Karpas-422 (cell line): ENCODE data around the gene ATP8A2. TPM values are rescaled to one million over a fixed set of nuclear protein-coding genes. Genes with fewer than 3 reads are reported as not detected.

Source experiments
- DNase-seq: peaks from one replicate; pipeline ENCODE4 v3.0.0-alpha.2; 2015
- H2AFZ ChIP-seq: fragments of 200-600 bp; sonication (generic); 2 replicates; pipeline ENCODE4 v1.6.1; 2014; ENCODE audit warnings: antibody characterized with exemption, low read length, mixed read lengths
- H3K27ac ChIP-seq: fragments of 200-600 bp; sonication (generic); 2 replicates; pipeline ENCODE4 v1.5.1; 2014; ENCODE audit warnings: mild to moderate bottlenecking, low read length, moderate library complexity
- H3K27me3 ChIP-seq: fragments of 200-600 bp; sonication (generic); 2 replicates; pipeline ENCODE4 v1.6.1; 2014; ENCODE audit warnings: low read length, mixed read lengths
- H3K36me3 ChIP-seq: fragments of 200-600 bp; sonication (generic); 2 replicates; pipeline ENCODE4 v1.6.1; 2014; ENCODE audit warnings: low read length, mixed read lengths; ENCODE audit not compliant: insufficient read depth
- H3K4me1 ChIP-seq: fragments of 200-600 bp; sonication (generic); 2 replicates; pipeline ENCODE4 v1.6.1; 2014; ENCODE audit warnings: mild to moderate bottlenecking, low read length, mixed read lengths
- H3K4me2 ChIP-seq: fragments of 200-600 bp; sonication (generic); 2 replicates; pipeline ENCODE4 v1.6.1; 2014; ENCODE audit warnings: low read length, low read depth, mild to moderate bottlenecking; ENCODE audit not compliant: poor library complexity, severe bottlenecking
- H3K4me3 ChIP-seq: fragments of 200-600 bp; sonication (generic); 2 replicates; pipeline ENCODE4 v1.5.1; 2014; ENCODE audit warnings: mild to moderate bottlenecking, antibody characterized with exemption, low read length, mixed read lengths
- H3K79me2 ChIP-seq: fragments of 200-600 bp; sonication (generic); 2 replicates; pipeline ENCODE4 v1.6.1; 2014; ENCODE audit warnings: mild to moderate bottlenecking, low read length, mixed read lengths
- H3K9ac ChIP-seq: fragments of 200-600 bp; sonication (generic); 2 replicates; pipeline ENCODE4 v1.6.0; 2014; ENCODE audit warnings: low read length
- H3K9me2 ChIP-seq: fragments of 200-600 bp; sonication (generic), shearing (Covaris generic); replicated peaks from 2 replicates; pipeline ENCODE4 v1.6.0; 2014; ENCODE audit warnings: mild to moderate bottlenecking, low read length, moderate library complexity; ENCODE audit not compliant: insufficient read depth
- H3K9me3 ChIP-seq: fragments of 300-700, 200-600 bp; sonication (generic); 2 replicates; pipeline ENCODE4 v1.6.1; 2014; ENCODE audit warnings: low read length, mixed read lengths
- H4K20me1 ChIP-seq: fragments of 200-600 bp; sonication (generic); 2 replicates; pipeline ENCODE4 v1.6.1; 2014; ENCODE audit warnings: mild to moderate bottlenecking, antibody characterized with exemption, low read length, low read depth; ENCODE audit not compliant: insufficient read depth
- total RNA-seq: library from RNA; depleted of rRNA; stranded (reverse); fragments of >200 nt; shearing (Covaris generic); gene quantifications from 2 replicates; pipeline ENCODE4 v1.2.3, GENCODE V29; 2014; ENCODE audit warnings: low replicate concordance

The ATP8A2 gene
- total RNA-seq, 1 experiment from 2014 or later, result not detected

- DNase-seq, result no peak
- no peaks in the 10 kb centered on the region for H3K9me3 ChIP-seq
These were observed 230.4 kb downstream of the ATP8A2 start for GRCh38 chr13:25602176-25602575.

GRCh38 chr13:25604106-25604505 is 232.3 kb downstream of the ATP8A2 start:
- Histone ChIP-seq H3K4me3 (no peak overlapping the region), H3K27ac (no peak overlapping the region), H3K27me3 (no peaks in the 10 kb centered on the region), H3K36me3 (no peaks in the 10 kb centered on the region), H3K9me3 (no peaks in the 10 kb centered on the region), H3K9ac (no peak overlapping the region), H3K4me1 (no peaks in the 10 kb centered on the region), H3K9me2 (no peaks in the 10 kb centered on the region), H2AFZ (no peak overlapping the region), H3K79me2 (no peaks in the 10 kb centered on the region), H3K4me2 (no peak overlapping the region), H4K20me1 (no peaks in the 10 kb centered on the region)
- DNase-seq, result no peak

More at GRCh38 chr13:25602176-25602575, 230.4 kb downstream of the ATP8A2 start:
- H3K4me1 ChIP-seq, result no peaks in the 10 kb centered on the region
- H3K4me3 ChIP-seq, result no peak overlapping the region
- H3K27ac ChIP-seq, result no peak overlapping the region
- H4K20me1 ChIP-seq, result no peaks in the 10 kb centered on the region
- H2AFZ ChIP-seq, result no peak overlapping the region
- H3K27me3 ChIP-seq, result no peaks in the 10 kb centered on the region
- H3K9me2 ChIP-seq, result no peaks in the 10 kb centered on the region
- no peak overlapping the region for H3K9ac ChIP-seq
- H3K36me3 ChIP-seq, result no peaks in the 10 kb centered on the region
- no peak overlapping the region for H3K4me2 ChIP-seq
- no peaks in the 10 kb centered on the region for H3K79me2 ChIP-seq

- Histone ChIP-seq H3K27me3 (no peaks in the 10 kb centered on the region), H2AFZ (no peak overlapping the region), H3K4me2 (no peak overlapping the region), H3K27ac (no peak overlapping the region), H3K9me2 (no peaks in the 10 kb centered on the region), H3K36me3 (no peaks in the 10 kb centered on the region), H3K9me3 (no peaks in the 10 kb centered on the region), H3K4me1 (no peaks in the 10 kb centered on the region), H3K79me2 (no peaks in the 10 kb centered on the region), H3K9ac (no peak overlapping the region), H3K4me3 (no peak overlapping the region), H4K20me1 (no peaks in the 10 kb centered on the region)
- no peak for DNase-seq
These were observed 235.3 kb downstream of the ATP8A2 start for GRCh38 chr13:25607096-25607495.

- Histone ChIP-seq H3K4me2 (no peak overlapping the region), H4K20me1 (no peaks in the 10 kb centered on the region), H2AFZ (no peak overlapping the region), H3K9me3 (no peaks in the 10 kb centered on the region), H3K27ac (no peak overlapping the region), H3K4me3 (no peak overlapping the region), H3K9me2 (no peaks in the 10 kb centered on the region), H3K27me3 (no peaks in the 10 kb centered on the region), H3K9ac (no peak overlapping the region), H3K36me3 (no peaks in the 10 kb centered on the region), H3K79me2 (no peaks in the 10 kb centered on the region), H3K4me1 (no peaks in the 10 kb centered on the region)
- no peak for DNase-seq
These were observed 236.4 kb downstream of the ATP8A2 start for GRCh38 chr13:25608181-25608580.

- Histone ChIP-seq H3K27me3 (no peaks in the 10 kb centered on the region), H3K9me3 (no peaks in the 10 kb centered on the region), H3K4me1 (no peaks in the 10 kb centered on the region), H4K20me1 (no peaks in the 10 kb centered on the region), H3K9ac (no peak overlapping the region), H3K9me2 (no peaks in the 10 kb centered on the region), H2AFZ (no peak overlapping the region), H3K36me3 (no peaks in the 10 kb centered on the region), H3K4me2 (no peak overlapping the region), H3K79me2 (no peaks in the 10 kb centered on the region), H3K27ac (no peak overlapping the region), H3K4me3 (no peak overlapping the region)
- no peak for DNase-seq
These were observed 244.9 kb downstream of the ATP8A2 start for GRCh38 chr13:25616674-25617073.

- H3K9me2 ChIP-seq, result no peaks in the 10 kb centered on the region
- H3K9ac ChIP-seq, result no peak overlapping the region
- H3K27ac ChIP-seq, result no peak overlapping the region
- H3K9me3 ChIP-seq, result no peaks in the 10 kb centered on the region
- H3K4me1 ChIP-seq, result no peaks in the 10 kb centered on the region
- H2AFZ ChIP-seq, result no peak overlapping the region
- no peaks in the 10 kb centered on the region for H4K20me1 ChIP-seq
- no peaks in the 10 kb centered on the region for H3K27me3 ChIP-seq
- H3K36me3 ChIP-seq, result no peaks in the 10 kb centered on the region
- no peak overlapping the region for H3K4me2 ChIP-seq
- H3K4me3 ChIP-seq, result no peak overlapping the region
- DNase-seq, result no peak
- H3K79me2 ChIP-seq, result no peaks in the 10 kb centered on the region
These were observed 248.1 kb downstream of the ATP8A2 start for GRCh38 chr13:25619897-25620296.

GRCh38 chr13:25625414-25625813 is 253.6 kb downstream of the ATP8A2 start:
- Histone ChIP-seq H3K4me3 (no peak overlapping the region), H3K9ac (no peak overlapping the region), H3K79me2 (no peaks in the 10 kb centered on the region), H3K27me3 (no peaks in the 10 kb centered on the region), H3K36me3 (no peaks in the 10 kb centered on the region), H3K4me1 (no peaks in the 10 kb centered on the region), H4K20me1 (no peaks in the 10 kb centered on the region), H3K27ac (no peak overlapping the region), H3K9me3 (no peaks in the 10 kb centered on the region), H2AFZ (no peak overlapping the region), H3K9me2 (no peaks in the 10 kb centered on the region), H3K4me2 (no peak overlapping the region)
- no peak for DNase-seq

- Histone ChIP-seq H3K9me3 (no peaks in the 10 kb centered on the region), H4K20me1 (no peaks in the 10 kb centered on the region), H3K9ac (no peak overlapping the region), H3K9me2 (no peaks in the 10 kb centered on the region), H3K36me3 (no peaks in the 10 kb centered on the region), H3K4me3 (no peak overlapping the region), H3K79me2 (no peaks in the 10 kb centered on the region), H3K27me3 (no peaks in the 10 kb centered on the region), H3K4me2 (no peak overlapping the region), H3K27ac (no peak overlapping the region), H3K4me1 (peaks cover 6% of the 10 kb centered on the region; the same call in 1 of the 2 replicates), H2AFZ (no peak overlapping the region)
- no peak for DNase-seq
These were observed 258.6 kb downstream of the ATP8A2 start for GRCh38 chr13:25630329-25630900.
